OCI-LY1 (cell line): ENCODE data around the gene DIDO1.

Source experiments
- H2AFZ ChIP-seq: fragments of 200-600 bp; sonication (generic), shearing (Covaris generic); 2 replicates; pipeline ENCODE4 v1.6.0; 2014; ENCODE audit warnings: antibody characterized with exemption, mild to moderate bottlenecking, low read length
- H3F3A ChIP-seq: fragments of 200-600 bp; sonication (generic), shearing (Covaris generic); 2 replicates; pipeline ENCODE4 v1.6.0; 2014; ENCODE audit warnings: mild to moderate bottlenecking, antibody characterized with exemption, low read length, moderate library complexity; ENCODE audit not compliant: insufficient read depth
- H3K27ac ChIP-seq: fragments of 200-600 bp; sonication (generic); 2 replicates; pipeline ENCODE4 v1.5.1; 2014; ENCODE audit warnings: low read length, mixed run types, mild to moderate bottlenecking, low read depth; ENCODE audit not compliant: poor library complexity, severe bottlenecking
- H3K27me3 ChIP-seq: fragments of 200-600 bp; sonication (generic); 2 replicates; pipeline ENCODE4 v1.6.0; 2014; ENCODE audit warnings: antibody characterized with exemption, mild to moderate bottlenecking, low read length, moderate library complexity; ENCODE audit not compliant: insufficient read depth
- H3K36me3 ChIP-seq: fragments of 200-600 bp; sonication (generic); 2 replicates; pipeline ENCODE4 v1.6.1; 2014; ENCODE audit warnings: mild to moderate bottlenecking, antibody characterized with exemption, low read length, moderate library complexity, mixed read lengths; ENCODE audit not compliant: insufficient read depth
- H3K4me1 ChIP-seq: fragments of 200-600 bp; sonication (generic); 2 replicates; pipeline ENCODE4 v1.5.1; 2014; ENCODE audit warnings: mild to moderate bottlenecking, low read length, moderate library complexity; ENCODE audit not compliant: insufficient read depth, severe bottlenecking
- H3K4me2 ChIP-seq: fragments of 200-600 bp; sonication (generic), shearing (Covaris generic); 2 replicates; pipeline ENCODE4 v1.6.1; 2014; ENCODE audit warnings: low read length
- H3K4me3 ChIP-seq: fragments of 200-600 bp; sonication (generic); 2 replicates; pipeline ENCODE4 v1.5.1; 2014; ENCODE audit warnings: low read length, low read depth, mild to moderate bottlenecking, mixed read lengths; ENCODE audit not compliant: poor library complexity, severe bottlenecking
- H3K79me2 ChIP-seq: fragments of 200-600 bp; shearing (Covaris generic); 2 replicates; pipeline ENCODE4 v1.6.1; 2016; ENCODE audit warnings: mixed run types, low read length, mixed read lengths; ENCODE audit not compliant: insufficient read depth
- H3K9ac ChIP-seq: fragments of 200-600 bp; sonication (generic), shearing (Covaris generic); 2 replicates; pipeline ENCODE4 v1.6.1; 2014; ENCODE audit warnings: mild to moderate bottlenecking, low read length, mixed read lengths
- H3K9me2 ChIP-seq: fragments of 200-600 bp; sonication (generic), shearing (Covaris generic); 2 replicates; pipeline ENCODE4 v1.6.1; 2014; ENCODE audit warnings: low read depth, mild to moderate bottlenecking, low read length, mixed read lengths
- H3K9me3 ChIP-seq: fragments of 200-600 bp; shearing (Covaris generic); 2 replicates; pipeline ENCODE4 v1.6.1; 2014; ENCODE audit warnings: low read length, mixed read lengths
- H4K20me1 ChIP-seq: fragments of 200-600 bp; sonication (generic), shearing (Covaris generic); 2 replicates; pipeline ENCODE4 v1.6.0; 2016; ENCODE audit warnings: mild to moderate bottlenecking, low read length; ENCODE audit not compliant: insufficient read depth
- CTCF ChIP-seq: fragments of 200-600 bp; sonication (generic), shearing (Covaris generic); IDR thresholded peaks from 2 replicates; pipeline ENCODE4 v1.5.1; 2017; ENCODE audit warnings: mild to moderate bottlenecking, antibody characterized with exemption, low read length, moderate library complexity, mixed read lengths
- EZH2 ChIP-seq: fragments of 200-600 bp; sonication (generic), shearing (Covaris generic); IDR thresholded peaks from 2 replicates; pipeline ENCODE4 v1.8.0; 2017; ENCODE audit warnings: borderline replicate concordance, mixed run types, mild to moderate bottlenecking, antibody characterized with exemption, low read length, moderate library complexity, mixed read lengths

Gene DIDO1

DNA sequence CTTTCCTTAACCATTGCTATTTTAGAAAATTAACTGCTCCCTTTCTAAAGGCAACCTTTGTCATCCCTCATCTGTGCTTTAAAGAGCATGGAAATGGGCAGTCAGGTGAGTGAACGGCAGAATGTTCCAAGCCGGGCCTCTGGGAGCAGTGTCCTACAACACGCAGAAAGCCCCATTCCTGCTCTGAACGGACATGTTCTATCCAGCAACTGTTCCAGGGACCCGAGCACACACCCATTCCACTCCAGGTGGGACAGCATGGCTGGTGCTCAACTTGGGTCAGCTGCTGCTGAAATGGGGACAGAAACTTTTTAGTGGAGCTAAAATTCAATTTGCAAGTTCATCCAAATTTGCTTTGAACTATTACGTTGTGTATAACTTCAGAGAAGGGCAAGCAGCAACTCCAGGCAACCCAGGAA lies 26.7 kb downstream of the DIDO1 start:
- H3F3A ChIP-seq: 0 out of 2 replicates have a peak, but pooled peaks cover 3% of the 10 kb centered on the region

GRCh38 chr20:62898970-62899632 lies 27.2 kb downstream of the DIDO1 start:
- no peak overlapping the region for H3K4me2 ChIP-seq
- H3K27ac ChIP-seq: no peak overlapping the region
- no peaks in the 10 kb centered on the region for H3K79me2 ChIP-seq
- no peaks in the 10 kb centered on the region for H3K27me3 ChIP-seq
- TF ChIP-seq EZH2 (no peak), CTCF (no peak)
- H4K20me1 ChIP-seq: no peaks in the 10 kb centered on the region
- H3K36me3 ChIP-seq: peaks cover 69% of the 10 kb centered on the region
- H3K4me3 ChIP-seq: no peak overlapping the region
- H3K9ac ChIP-seq: 0 out of 2 replicates have a peak overlapping the region, but pooled peaks have one; percentile 2
- peaks cover 26% of the 10 kb centered on the region for H3K4me1 ChIP-seq
- H2AFZ ChIP-seq: no peak overlapping the region
- no peaks in the 10 kb centered on the region for H3K9me3 ChIP-seq
- H3K9me2 ChIP-seq: no peaks in the 10 kb centered on the region
- 0 out of 2 replicates have a peak, but pooled peaks cover 3% of the 10 kb centered on the region for H3F3A ChIP-seq

More for the DNA sequence above, 26.7 kb downstream of the DIDO1 start:
- Histone ChIP-seq H3K36me3 (peaks cover 66% of the 10 kb centered on the region), H4K20me1 (no peaks in the 10 kb centered on the region), H3K27me3 (no peaks in the 10 kb centered on the region), H3K4me1 (peaks cover 26% of the 10 kb centered on the region), H3K4me2 (no peak overlapping the region), H3K79me2 (no peaks in the 10 kb centered on the region), H3K9me3 (no peaks in the 10 kb centered on the region), H2AFZ (no peak overlapping the region), H3K27ac (no peak overlapping the region), H3K4me3 (no peak overlapping the region), H3K9ac (0 out of 2 replicates have a peak overlapping the region, but pooled peaks have one; percentile 2), H3K9me2 (no peaks in the 10 kb centered on the region)
- TF ChIP-seq CTCF (no peak), EZH2 (no peak)

- Histone ChIP-seq H2AFZ (no peak overlapping the region), H3K9ac (no peak overlapping the region), H3K79me2 (no peaks in the 10 kb centered on the region), H3F3A (0 out of 2 replicates have a peak, but pooled peaks cover 3% of the 10 kb centered on the region), H3K36me3 (peaks cover 69% of the 10 kb centered on the region), H3K27me3 (no peaks in the 10 kb centered on the region), H3K4me3 (no peak overlapping the region), H3K27ac (no peak overlapping the region), H4K20me1 (no peaks in the 10 kb centered on the region), H3K4me1 (peaks cover 26% of the 10 kb centered on the region), H3K9me2 (no peaks in the 10 kb centered on the region), H3K4me2 (no peak overlapping the region), H3K9me3 (no peaks in the 10 kb centered on the region)
- TF ChIP-seq CTCF (no peak), EZH2 (no peak)
These were observed 28.0 kb downstream of the DIDO1 start for GRCh38 chr20:62898093-62898964.
